ENCODE results near the gene LIFR.
"Not testable (repeated sequence)": the region's sequence is repeated elsewhere in the genome, so short reads cannot be mapped to it uniquely, and the experiment has no call there.

The LIFR gene

GRCh38 chr5:38546691-38547146 lies 9.7 kb downstream of the LIFR start:
- DNase-seq: no peak

GRCh38 chr5:38543886-38544285 lies 12.6 kb downstream of the LIFR start:
- no peak for DNase-seq

GRCh38 chr5:38543074-38543473 lies 13.4 kb downstream of the LIFR start:
- DNase-seq: no peak

- DNase-seq: no peak
Observed at GRCh38 chr5:38541174-38541725, 15.2 kb downstream of the LIFR start.

- DNase-seq: no peak
Observed at GRCh38 chr5:38540314-38540713, 16.1 kb downstream of the LIFR start.

- DNase-seq: no peak
Observed at GRCh38 chr5:38538161-38538560, 18.3 kb downstream of the LIFR start.

GRCh38 chr5:38537505-38537904 lies 18.9 kb downstream of the LIFR start:
- DNase-seq: no peak

- no peak for DNase-seq
Observed at GRCh38 chr5:38536968-38537367, 19.5 kb downstream of the LIFR start.

- DNase-seq: no peak
Observed at GRCh38 chr5:38535845-38536244, 20.6 kb downstream of the LIFR start.

- no peak for DNase-seq
Observed at GRCh38 chr5:38535248-38535750, 21.1 kb downstream of the LIFR start.

- no peak for DNase-seq
Observed at GRCh38 chr5:38534156-38534453, 22.3 kb downstream of the LIFR start.

GRCh38 chr5:38533286-38534155 lies 22.9 kb downstream of the LIFR start:
- DNase-seq: no peak

- no peak for DNase-seq
Observed at GRCh38 chr5:38532165-38532669, 24.2 kb downstream of the LIFR start.

GRCh38 chr5:38531518-38531917 lies 24.9 kb downstream of the LIFR start:
- DNase-seq: no peak

GRCh38 chr5:38529955-38530646 lies 26.3 kb downstream of the LIFR start:
- no peak for DNase-seq

GRCh38 chr5:38528162-38528703 lies 28.2 kb downstream of the LIFR start:
- no peak for DNase-seq

GRCh38 chr5:38527475-38527874 lies 29.0 kb downstream of the LIFR start:
- no peak for DNase-seq

GRCh38 chr5:38524022-38524421 lies 32.4 kb downstream of the LIFR start:
- no peak for DNase-seq

GRCh38 chr5:38519476-38519875 lies 37.0 kb downstream of the LIFR start:
- DNase-seq: no peak

GRCh38 chr5:38518341-38518740 lies 38.1 kb downstream of the LIFR start:
- DNase-seq: no peak

GRCh38 chr5:38516649-38517048 lies 39.8 kb downstream of the LIFR start:
- DNase-seq: not testable (repeated sequence)

GRCh38 chr5:38515646-38516045 lies 40.8 kb downstream of the LIFR start:
- DNase-seq: no peak

- DNase-seq: no peak
Observed at GRCh38 chr5:38515092-38515491, 41.4 kb downstream of the LIFR start.

All from activated CD8-positive, alpha-beta memory T cell treated with anti-CD3 and anti-CD28 coated beads, Interleukin-2, amount 50 U/mL, for 4 hours (primary cell).